ENCODE data around the gene PRAME.

Gene PRAME

DNA sequence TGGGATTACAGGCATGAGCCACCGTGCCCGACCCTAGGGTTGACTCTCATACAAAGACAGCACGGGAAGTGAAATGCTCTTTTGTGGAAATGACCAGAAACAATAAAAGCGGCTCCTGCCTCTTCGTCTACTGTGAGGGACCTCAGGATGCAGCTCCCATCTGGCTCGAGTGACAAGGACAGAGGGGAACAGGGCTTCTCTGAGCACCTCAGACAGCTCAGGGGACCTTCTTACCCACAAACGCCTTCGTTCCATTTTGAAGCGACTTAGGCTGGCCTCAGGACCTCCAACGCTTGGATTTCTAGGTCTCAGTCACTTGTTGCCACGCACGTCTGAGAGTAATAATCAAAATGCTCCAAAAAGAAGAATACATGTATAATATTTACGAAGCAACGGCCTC lies 2.5 kb downstream of the PRAME start:
- ChIA-PET CTCF (no interaction called here), POLR2A (no interaction called here)
- no peak for TF ChIP-seq ZNF521 (tag by site-specific recombination; IDR thresholded peaks at IDR 0.05)
- TF ChIP-seq SCRT2 (tag by site-specific recombination; IDR thresholded peaks at IDR 0.05), result no peak
- TF ChIP-seq HOXA7 (CRISPR knock-in tag; IDR thresholded peaks at IDR 0.05; ENCODE audit: borderline replicate concordance), result no peak
- no peak for TF ChIP-seq ZBTB26 (tag by site-specific recombination; optimal IDR thresholded peaks at IDR 0.05)
- TF ChIP-seq ZNF639 (tag by site-specific recombination; IDR thresholded peaks at IDR 0.05), result no peak
- TF ChIP-seq ZNF223 (tag by site-specific recombination; IDR thresholded peaks at IDR 0.05), result no peak
- TF ChIP-seq ZNF785 (tag by site-specific recombination; IDR thresholded peaks at IDR 0.05), result no peak
- no peak for TF ChIP-seq GLI4 (tag by site-specific recombination; IDR thresholded peaks at IDR 0.05)
- no peak for TF ChIP-seq YY2 (tag by site-specific recombination; IDR thresholded peaks at IDR 0.05)
- no peak overlapping the region for H3K4me3 ChIP-seq (ENCODE audit: low read depth, low read length)
- H3K9me3 ChIP-seq (ENCODE audit: control insufficient read depth, insufficient read depth, low read depth, low read length), result no peaks in the 10 kb centered on the region
- H3K36me3 ChIP-seq (ENCODE audit: control insufficient read depth in 2 of 2, insufficient read depth in 1 of 2, low read length in 2 of 2), result no peaks in the 10 kb centered on the region
- no peak overlapping the region for H3K27ac ChIP-seq (ENCODE audit: extremely low read depth, low read depth, low read length)
- no peaks in the 10 kb centered on the region for H3K4me1 ChIP-seq (ENCODE audit: control insufficient read depth, insufficient read depth, low read length)

DNA sequence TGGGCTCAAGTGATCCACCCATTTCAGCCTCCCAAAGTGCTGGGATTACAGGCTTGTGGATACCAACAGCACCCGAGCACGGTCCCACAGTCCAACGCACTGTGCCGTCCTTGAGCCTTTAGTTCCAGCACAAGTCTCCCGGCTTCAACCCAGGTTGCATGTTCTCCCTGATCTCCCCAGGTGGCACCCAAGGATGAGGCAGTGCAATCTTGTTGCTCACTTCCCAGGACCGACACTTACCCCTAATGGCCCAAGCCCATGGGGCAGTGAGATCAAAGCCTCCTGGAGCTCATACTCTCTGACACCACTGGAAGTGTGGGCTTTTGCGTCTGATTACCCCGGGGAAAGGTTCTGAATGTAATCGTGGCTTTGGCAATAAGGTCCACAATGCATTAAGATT lies 3.5 kb downstream of the PRAME start:
- Histone ChIP-seq H3K9me3 (ENCODE audit: control insufficient read depth, insufficient read depth, low read depth, low read length) (no peaks in the 10 kb centered on the region), H3K27ac (ENCODE audit: extremely low read depth, low read depth, low read length) (no peak overlapping the region), H3K36me3 (ENCODE audit: control insufficient read depth in 2 of 2, insufficient read depth in 1 of 2, low read length in 2 of 2) (peaks cover 0 to 2% of the 10 kb centered on the region in 2 experiments; a peak in 1 of 3 replicates), H3K4me3 (ENCODE audit: low read depth, low read length) (no peak overlapping the region), H3K4me1 (ENCODE audit: control insufficient read depth, insufficient read depth, low read length) (no peaks in the 10 kb centered on the region)
- POLR2A ChIA-PET, result no interaction called here
- TF ChIP-seq HOXD13 (CRISPR knock-in tag; IDR thresholded peaks at IDR 0.05; ENCODE audit: borderline replicate concordance) (no peak), MYNN (tag by site-specific recombination; IDR thresholded peaks at IDR 0.05; ENCODE audit: borderline replicate concordance) (no peak), ZBTB21 (tag by site-specific recombination; IDR thresholded peaks at IDR 0.05) (no peak), GLIS1 (tag by site-specific recombination; IDR thresholded peaks at IDR 0.05) (no peak), ZNF701 (tag by site-specific recombination; IDR thresholded peaks at IDR 0.05) (no peak), MEIS1 (CRISPR knock-in tag; IDR thresholded peaks at IDR 0.05; ENCODE audit: borderline replicate concordance) (no peak), ZNF670 (tag by site-specific recombination; IDR thresholded peaks at IDR 0.05; ENCODE audit: low read depth) (no peak), ZFP69B (tag by site-specific recombination; IDR thresholded peaks at IDR 0.05) (no peak), ZNF169 (tag by site-specific recombination; IDR thresholded peaks at IDR 0.05) (no peak), ZNF202 (tag by site-specific recombination; IDR thresholded peaks at IDR 0.05; ENCODE audit: borderline replicate concordance) (no peak), ZNF664 (tag by site-specific recombination; IDR thresholded peaks at IDR 0.05) (no peak), ZNF324 (tag by site-specific recombination; IDR thresholded peaks at IDR 0.05) (no peak), ZBTB10 (tag by site-specific recombination; IDR thresholded peaks at IDR 0.05) (no peak), ZNF174 (tag by site-specific recombination; IDR thresholded peaks at IDR 0.05) (no peak), ZNF391 (tag by site-specific recombination; IDR thresholded peaks at IDR 0.05; ENCODE audit: borderline replicate concordance, low read depth) (no peak), GLI2 (tag by site-specific recombination; IDR thresholded peaks at IDR 0.05; ENCODE audit: borderline replicate concordance, low read depth) (no peak)
- TF ChIP-seq, protein P1, sequence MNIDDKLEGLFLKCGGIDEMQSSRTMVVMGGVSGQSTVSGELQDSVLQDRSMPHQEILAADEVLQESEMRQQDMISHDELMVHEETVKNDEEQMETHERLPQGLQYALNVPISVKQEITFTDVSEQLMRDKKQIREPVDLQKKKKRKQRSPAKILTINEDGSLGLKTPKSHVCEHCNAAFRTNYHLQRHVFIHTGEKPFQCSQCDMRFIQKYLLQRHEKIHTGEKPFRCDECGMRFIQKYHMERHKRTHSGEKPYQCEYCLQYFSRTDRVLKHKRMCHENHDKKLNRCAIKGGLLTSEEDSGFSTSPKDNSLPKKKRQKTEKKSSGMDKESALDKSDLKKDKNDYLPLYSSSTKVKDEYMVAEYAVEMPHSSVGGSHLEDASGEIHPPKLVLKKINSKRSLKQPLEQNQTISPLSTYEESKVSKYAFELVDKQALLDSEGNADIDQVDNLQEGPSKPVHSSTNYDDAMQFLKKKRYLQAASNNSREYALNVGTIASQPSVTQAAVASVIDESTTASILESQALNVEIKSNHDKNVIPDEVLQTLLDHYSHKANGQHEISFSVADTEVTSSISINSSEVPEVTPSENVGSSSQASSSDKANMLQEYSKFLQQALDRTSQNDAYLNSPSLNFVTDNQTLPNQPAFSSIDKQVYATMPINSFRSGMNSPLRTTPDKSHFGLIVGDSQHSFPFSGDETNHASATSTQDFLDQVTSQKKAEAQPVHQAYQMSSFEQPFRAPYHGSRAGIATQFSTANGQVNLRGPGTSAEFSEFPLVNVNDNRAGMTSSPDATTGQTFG (tag by site-specific recombination; IDR thresholded peaks at IDR 0.05; ENCODE audit: borderline replicate concordance), result no peak
- TF ChIP-seq, protein P2, sequence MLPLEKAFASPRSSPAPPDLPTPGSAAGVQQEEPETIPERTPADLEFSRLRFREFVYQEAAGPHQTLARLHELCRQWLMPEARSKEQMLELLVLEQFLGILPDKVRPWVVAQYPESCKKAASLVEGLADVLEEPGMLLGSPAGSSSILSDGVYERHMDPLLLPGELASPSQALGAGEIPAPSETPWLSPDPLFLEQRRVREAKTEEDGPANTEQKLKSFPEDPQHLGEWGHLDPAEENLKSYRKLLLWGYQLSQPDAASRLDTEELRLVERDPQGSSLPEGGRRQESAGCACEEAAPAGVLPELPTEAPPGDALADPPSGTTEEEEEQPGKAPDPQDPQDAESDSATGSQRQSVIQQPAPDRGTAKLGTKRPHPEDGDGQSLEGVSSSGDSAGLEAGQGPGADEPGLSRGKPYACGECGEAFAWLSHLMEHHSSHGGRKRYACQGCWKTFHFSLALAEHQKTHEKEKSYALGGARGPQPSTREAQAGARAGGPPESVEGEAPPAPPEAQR (tag by site-specific recombination; IDR thresholded peaks at IDR 0.05), result no peak
- CTCF ChIA-PET, result interaction anchor here (0.6 kb wide), 4 partner anchors 14 to 379 kb away, joined by 3 to 9 read pairs (median 4); no protein-coding TSS in a partner anchor
